HCT116 (cell line): ENCODE data around the gene EVA1A.

Experiments used
- CEBPB ChIP-seq: IDR thresholded peaks from 2 replicates; pipeline ENCODE4 v1.6.1; 2012; ENCODE audit warnings: low read depth
- CTCF ChIP-seq, 3 experiments: fragments of 200-600 bp in 1 of 3; sonication (generic) in 1 of 3; IDR thresholded peaks in 2 of 3; conservative IDR thresholded peaks in 1 of 3; 2 replicates each; pipeline ENCODE4 v1.5.1; 2012 to 2017; ENCODE audit warnings: low read depth in 2 of 3, low read length in 2 of 3, antibody characterized with exemption in 1 of 3, borderline replicate concordance in 1 of 3, control low read depth in 1 of 3, mild to moderate bottlenecking in 1 of 3, mixed read lengths in 1 of 3, mixed run types in 1 of 3, moderate library complexity in 1 of 3; ENCODE audit not compliant: insufficient read depth in 1 of 3
- EZH2phosphoT487 ChIP-seq: fragments of 200-600 bp; IDR thresholded peaks from 2 replicates; pipeline ENCODE4 v1.6.1; 2018; ENCODE audit warnings: antibody characterized with exemption, borderline replicate concordance
- JUND ChIP-seq: IDR thresholded peaks from 2 replicates; pipeline ENCODE4 v1.6.1; 2012
- POLR2A ChIP-seq: IDR thresholded peaks from 2 replicates; pipeline ENCODE4 v1.7.0; 2011; ENCODE audit warnings: borderline replicate concordance; ENCODE audit not compliant: insufficient read depth, insufficient read length; ENCODE audit errors: extremely low read depth
- POLR2AphosphoS5 ChIP-seq: IDR thresholded peaks from 2 replicates; pipeline ENCODE4 v1.6.1; 2011; ENCODE audit warnings: mild to moderate bottlenecking, low read depth, low read length, moderate library complexity
- RAD21 ChIP-seq: IDR thresholded peaks from 2 replicates; pipeline ENCODE4 v1.6.1; 2012; ENCODE audit warnings: low read depth, mild to moderate bottlenecking
- REST ChIP-seq: IDR thresholded peaks from 2 replicates; pipeline ENCODE4 v1.6.1; 2012; ENCODE audit warnings: low read depth
- YY1 ChIP-seq: IDR thresholded peaks from 2 replicates; pipeline ENCODE4 v1.6.1; 2011; ENCODE audit warnings: low read length, low read depth, moderate library complexity, mild to moderate bottlenecking; ENCODE audit not compliant: insufficient replicate concordance; ENCODE audit errors: extremely low read depth
- ZFX ChIP-seq: fragments of 450-650 bp; IDR thresholded peaks from 2 replicates; pipeline ENCODE4 v1.6.1; 2017
- ZNF274 ChIP-seq: fragments of 200-500 bp; sonication (Bioruptor generic); IDR thresholded peaks from 2 replicates; pipeline ENCODE4 v1.6.1; 2014; ENCODE audit warnings: mild to moderate bottlenecking, low read depth, low read length, inconsistent platforms

- TF ChIP-seq EZH2phosphoT487, result no peak
- no peak for TF ChIP-seq JUND
- no peak for TF ChIP-seq CTCF (IDR thresholded peaks at IDR 0.05 in 2 of 3, conservative IDR thresholded peaks at IDR 0.05 in 1 of 3; ENCODE audit: borderline replicate concordance in 1 of 3, insufficient read depth in 1 of 3, low read depth in 2 of 3, low read length in 2 of 3)
- TF ChIP-seq ZFX, result no peak
- no peak for TF ChIP-seq POLR2A
- no peak for TF ChIP-seq REST
- no peak for TF ChIP-seq YY1
- no peak for TF ChIP-seq RAD21
- no peak for TF ChIP-seq ZNF274
- TF ChIP-seq CEBPB, result no peak
- no peak for TF ChIP-seq POLR2AphosphoS5
Measured at GRCh38 chr2:75522543-75523312, 38.0 kb downstream of the EVA1A start.
